Measurements from ENCODE around the gene ZBED6.
"Not testable (repeated sequence)": the region's sequence is repeated elsewhere in the genome, so short reads cannot be mapped to it uniquely, and the experiment has no call there.

Gene ZBED6

DNA sequence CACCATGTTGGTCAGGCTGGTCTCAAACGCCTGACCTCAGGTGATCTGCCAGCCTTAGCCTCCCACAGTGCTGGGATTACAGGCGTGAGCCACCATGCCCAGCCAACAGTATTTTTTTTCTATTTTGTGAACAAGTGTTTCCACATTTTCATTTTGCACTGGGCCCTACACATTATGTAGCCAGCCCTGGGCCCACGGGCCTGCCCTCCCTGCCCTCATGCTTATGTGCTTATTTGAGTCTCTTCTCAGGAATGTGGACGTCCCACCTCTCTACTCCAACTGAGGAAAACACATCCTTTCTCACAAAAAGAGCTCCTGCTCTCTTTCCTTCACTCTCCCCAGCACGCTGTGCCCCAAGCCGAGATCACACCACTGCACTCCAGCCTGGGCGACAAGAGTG, 13.5 kb upstream of the ZBED6 start:
- Histone ChIP-seq H3K27ac (ENCODE audit: poor library complexity, severe bottlenecking) (no peak overlapping the region), H3K36me3 (ENCODE audit: low read depth) (no peaks in the 10 kb centered on the region)

DNA sequence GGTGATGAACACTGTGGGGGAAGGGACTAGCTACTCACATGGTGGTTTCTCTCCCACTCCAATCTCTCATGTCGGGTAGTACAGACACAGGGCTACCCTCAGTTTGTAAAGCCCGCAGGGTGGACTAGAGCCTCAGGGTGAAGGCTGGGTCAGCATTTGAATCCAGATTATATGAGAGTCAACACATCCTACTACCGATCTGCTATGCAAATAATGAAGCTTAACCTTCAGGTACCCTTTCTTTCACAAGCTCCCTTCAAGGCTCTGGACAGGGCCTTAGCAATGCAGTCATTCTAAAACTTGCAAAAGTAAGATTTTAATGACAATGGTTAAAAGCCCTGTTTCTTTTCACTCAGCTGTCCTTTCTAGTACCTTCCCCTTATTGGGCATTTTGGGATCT, 5.5 kb upstream of the ZBED6 start:
- DNase-seq (ENCODE audit: low spot score): no peak
- Histone ChIP-seq H3K27ac (ENCODE audit: poor library complexity, severe bottlenecking) (no peak overlapping the region), H3K4me1 (ENCODE audit: insufficient read depth, poor library complexity, severe bottlenecking) (peaks cover 2% of the 10 kb centered on the region), H3K9me3 (ENCODE audit: severe bottlenecking) (no peaks in the 10 kb centered on the region), H3K27me3 (ENCODE audit: insufficient read depth, poor library complexity, severe bottlenecking) (no peaks in the 10 kb centered on the region), H3K4me3 (ENCODE audit: severe bottlenecking) (no peak overlapping the region), H3K36me3 (ENCODE audit: low read depth) (no peaks in the 10 kb centered on the region)
- TF ChIP-seq, protein P1, sequence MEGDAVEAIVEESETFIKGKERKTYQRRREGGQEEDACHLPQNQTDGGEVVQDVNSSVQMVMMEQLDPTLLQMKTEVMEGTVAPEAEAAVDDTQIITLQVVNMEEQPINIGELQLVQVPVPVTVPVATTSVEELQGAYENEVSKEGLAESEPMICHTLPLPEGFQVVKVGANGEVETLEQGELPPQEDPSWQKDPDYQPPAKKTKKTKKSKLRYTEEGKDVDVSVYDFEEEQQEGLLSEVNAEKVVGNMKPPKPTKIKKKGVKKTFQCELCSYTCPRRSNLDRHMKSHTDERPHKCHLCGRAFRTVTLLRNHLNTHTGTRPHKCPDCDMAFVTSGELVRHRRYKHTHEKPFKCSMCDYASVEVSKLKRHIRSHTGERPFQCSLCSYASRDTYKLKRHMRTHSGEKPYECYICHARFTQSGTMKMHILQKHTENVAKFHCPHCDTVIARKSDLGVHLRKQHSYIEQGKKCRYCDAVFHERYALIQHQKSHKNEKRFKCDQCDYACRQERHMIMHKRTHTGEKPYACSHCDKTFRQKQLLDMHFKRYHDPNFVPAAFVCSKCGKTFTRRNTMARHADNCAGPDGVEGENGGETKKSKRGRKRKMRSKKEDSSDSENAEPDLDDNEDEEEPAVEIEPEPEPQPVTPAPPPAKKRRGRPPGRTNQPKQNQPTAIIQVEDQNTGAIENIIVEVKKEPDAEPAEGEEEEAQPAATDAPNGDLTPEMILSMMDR (IDR thresholded peaks at IDR 0.05; ENCODE audit: poor library complexity, severe bottlenecking): no peak
- ATAC-seq (ENCODE audit: low read depth): no peak

More for the DNA sequence above, 13.5 kb upstream of the ZBED6 start:
- Histone ChIP-seq H3K9me3 (ENCODE audit: severe bottlenecking) (no peaks in the 10 kb centered on the region), H3K27me3 (ENCODE audit: insufficient read depth, poor library complexity, severe bottlenecking) (no peaks in the 10 kb centered on the region), H3K4me3 (ENCODE audit: severe bottlenecking) (no peak overlapping the region), H3K4me1 (ENCODE audit: insufficient read depth, poor library complexity, severe bottlenecking) (no peaks in the 10 kb centered on the region)
- TF ChIP-seq, protein P1 (IDR thresholded peaks at IDR 0.05; ENCODE audit: poor library complexity, severe bottlenecking): no peak
- ATAC-seq (ENCODE audit: low read depth) (no peak), DNase-seq (ENCODE audit: low spot score) (no peak)

DNA sequence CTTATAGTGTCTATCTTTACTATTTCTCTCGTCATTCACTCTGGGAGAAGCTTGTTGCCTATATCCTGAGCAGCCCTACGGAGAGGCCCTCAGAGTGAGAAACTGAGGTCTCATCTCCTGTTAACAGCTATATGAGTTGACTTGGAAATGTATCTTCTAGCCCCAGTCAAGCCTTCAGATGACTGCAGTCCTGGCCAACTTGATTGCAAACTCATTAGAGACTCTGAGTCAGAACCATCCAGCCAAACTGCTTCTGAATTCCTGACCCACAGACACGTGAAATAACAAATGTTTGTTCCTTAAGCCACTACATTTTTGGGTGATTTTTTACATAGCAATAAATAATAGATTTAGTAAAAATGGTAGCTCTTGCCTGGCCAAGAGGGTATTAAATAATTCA, 3.9 kb upstream of the ZBED6 start:
- Histone ChIP-seq H3K9me3 (ENCODE audit: severe bottlenecking) (no peaks in the 10 kb centered on the region), H3K4me3 (ENCODE audit: severe bottlenecking) (no peak overlapping the region), H3K4me1 (ENCODE audit: insufficient read depth, poor library complexity, severe bottlenecking) (peaks cover 4% of the 10 kb centered on the region), H3K27ac (ENCODE audit: poor library complexity, severe bottlenecking) (no peak overlapping the region), H3K36me3 (ENCODE audit: low read depth) (peaks cover 2% of the 10 kb centered on the region), H3K27me3 (ENCODE audit: insufficient read depth, poor library complexity, severe bottlenecking) (no peaks in the 10 kb centered on the region)
- DNase-seq (ENCODE audit: low spot score) (no peak), ATAC-seq (ENCODE audit: low read depth) (no peak)
- TF ChIP-seq, protein P1 (IDR thresholded peaks at IDR 0.05; ENCODE audit: poor library complexity, severe bottlenecking): no peak

DNA sequence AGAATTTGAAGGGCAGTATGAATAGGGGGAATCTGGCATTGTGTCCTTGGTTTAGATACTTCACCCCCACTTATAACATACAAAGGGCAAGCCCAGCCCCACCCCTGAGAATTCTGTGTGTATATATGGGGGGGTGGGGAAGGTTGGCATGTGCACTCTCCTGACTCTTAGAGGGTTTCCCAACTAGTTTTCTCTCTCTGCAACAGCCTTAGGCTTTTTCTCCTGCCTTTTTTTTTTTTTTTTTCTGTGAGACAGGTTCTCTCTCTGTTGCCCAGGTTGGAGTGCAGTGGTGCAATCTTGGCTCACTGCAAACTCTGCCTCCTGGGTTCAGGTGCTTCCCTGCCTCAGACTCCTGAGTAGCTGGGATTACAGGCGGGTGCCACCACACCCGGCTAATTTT, 2.9 kb upstream of the ZBED6 start:
- H3K27ac ChIP-seq (ENCODE audit: poor library complexity, severe bottlenecking): no peak overlapping the region
- DNase-seq (ENCODE audit: low spot score): no peak
- no peak for ATAC-seq (ENCODE audit: low read depth)
- no peak overlapping the region for H3K4me3 ChIP-seq (ENCODE audit: severe bottlenecking)
- peaks cover 14% of the 10 kb centered on the region for H3K4me1 ChIP-seq (ENCODE audit: insufficient read depth, poor library complexity, severe bottlenecking)
- H3K9me3 ChIP-seq (ENCODE audit: severe bottlenecking): no peaks in the 10 kb centered on the region
- H3K27me3 ChIP-seq (ENCODE audit: insufficient read depth, poor library complexity, severe bottlenecking): no peaks in the 10 kb centered on the region
- peaks cover 12% of the 10 kb centered on the region for H3K36me3 ChIP-seq (ENCODE audit: low read depth)
- TF ChIP-seq, protein P1 (IDR thresholded peaks at IDR 0.05; ENCODE audit: poor library complexity, severe bottlenecking): no peak

DNA sequence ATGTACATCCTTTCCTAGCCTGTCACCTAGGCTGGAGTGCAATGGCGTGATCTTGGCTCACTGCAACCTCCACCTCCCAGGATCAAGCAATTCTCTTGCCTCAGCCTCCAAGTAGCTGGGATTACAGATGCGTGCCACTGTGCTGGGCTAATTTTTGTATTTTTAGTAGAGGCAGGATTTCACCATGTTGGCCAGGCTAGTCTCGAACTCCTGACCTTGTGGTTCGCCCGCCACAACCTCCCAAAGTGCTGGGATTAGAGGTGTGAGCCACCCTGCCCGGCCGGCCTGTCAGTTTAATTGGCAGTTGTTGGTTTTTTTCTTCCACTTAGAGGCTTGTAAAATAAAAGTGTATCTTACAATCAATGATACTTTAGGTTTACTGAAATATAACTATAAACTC, 1.9 kb upstream of the ZBED6 start:
- Histone ChIP-seq H3K4me1 (ENCODE audit: insufficient read depth, poor library complexity, severe bottlenecking) (peaks cover 25% of the 10 kb centered on the region), H3K36me3 (ENCODE audit: low read depth) (peaks cover 23% of the 10 kb centered on the region)
- H3K27me3 ChIP-seq (ENCODE audit: insufficient read depth, poor library complexity, severe bottlenecking); ATAC-seq (ENCODE audit: low read depth); DNase-seq (ENCODE audit: low spot score); H3K27ac ChIP-seq (ENCODE audit: poor library complexity, severe bottlenecking); H3K4me3 ChIP-seq (ENCODE audit: severe bottlenecking); H3K9me3 ChIP-seq (ENCODE audit: severe bottlenecking): not testable (repeated sequence)
